Astrocyte of the cerebellum (primary cell): ENCODE data around the gene TNFAIP6.

Experiments
- DNase-seq: peaks from one replicate; pipeline ENCODE4 v3.0.0-alpha.2; 2011; ENCODE audit warnings: low read depth
- H3K4me3 ChIP-seq: 2 replicates; pipeline ENCODE4 v1.5.1; 2011; ENCODE audit warnings: mild to moderate bottlenecking, low read depth, low read length, moderate library complexity
- in situ Hi-C: cut with HindIII; loops from 2 replicates; pipeline ENCODE4 v1.10.0; 2017; ENCODE audit warnings: low sequenced_read_pairs
- TF ChIP-seq, protein P1 (sequence below): IDR thresholded peaks from 2 replicates; pipeline ENCODE4 v1.5.1; 2012; ENCODE audit warnings: low read length, low read depth, moderate library complexity, mild to moderate bottlenecking; ENCODE audit errors: missing control alignments

TNFAIP6 gene

DNA sequence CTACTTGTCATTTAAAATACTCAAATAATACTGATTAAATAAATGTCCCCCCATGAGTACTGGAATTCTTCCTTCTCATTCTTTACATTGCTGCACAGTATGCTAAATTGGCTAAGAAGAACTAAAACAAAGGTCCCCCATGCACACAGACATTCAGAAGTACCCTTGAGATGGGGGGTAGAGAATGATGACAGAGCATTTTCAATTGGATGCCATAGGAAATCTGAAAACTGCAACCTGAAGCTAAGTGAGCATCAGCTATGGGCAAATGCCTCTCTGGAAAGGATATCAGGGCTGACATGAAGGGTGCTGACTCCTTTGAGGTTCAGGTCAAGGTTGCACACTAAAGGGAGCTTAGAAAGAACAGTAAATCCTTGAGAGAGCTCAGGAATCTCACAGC, 10.1 kb upstream of the TNFAIP6 start:
- TF ChIP-seq, protein P1, sequence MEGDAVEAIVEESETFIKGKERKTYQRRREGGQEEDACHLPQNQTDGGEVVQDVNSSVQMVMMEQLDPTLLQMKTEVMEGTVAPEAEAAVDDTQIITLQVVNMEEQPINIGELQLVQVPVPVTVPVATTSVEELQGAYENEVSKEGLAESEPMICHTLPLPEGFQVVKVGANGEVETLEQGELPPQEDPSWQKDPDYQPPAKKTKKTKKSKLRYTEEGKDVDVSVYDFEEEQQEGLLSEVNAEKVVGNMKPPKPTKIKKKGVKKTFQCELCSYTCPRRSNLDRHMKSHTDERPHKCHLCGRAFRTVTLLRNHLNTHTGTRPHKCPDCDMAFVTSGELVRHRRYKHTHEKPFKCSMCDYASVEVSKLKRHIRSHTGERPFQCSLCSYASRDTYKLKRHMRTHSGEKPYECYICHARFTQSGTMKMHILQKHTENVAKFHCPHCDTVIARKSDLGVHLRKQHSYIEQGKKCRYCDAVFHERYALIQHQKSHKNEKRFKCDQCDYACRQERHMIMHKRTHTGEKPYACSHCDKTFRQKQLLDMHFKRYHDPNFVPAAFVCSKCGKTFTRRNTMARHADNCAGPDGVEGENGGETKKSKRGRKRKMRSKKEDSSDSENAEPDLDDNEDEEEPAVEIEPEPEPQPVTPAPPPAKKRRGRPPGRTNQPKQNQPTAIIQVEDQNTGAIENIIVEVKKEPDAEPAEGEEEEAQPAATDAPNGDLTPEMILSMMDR: no peak
- in situ Hi-C loops: no loop called here
- no peak overlapping the region for H3K4me3 ChIP-seq
- DNase-seq: no peak

DNA sequence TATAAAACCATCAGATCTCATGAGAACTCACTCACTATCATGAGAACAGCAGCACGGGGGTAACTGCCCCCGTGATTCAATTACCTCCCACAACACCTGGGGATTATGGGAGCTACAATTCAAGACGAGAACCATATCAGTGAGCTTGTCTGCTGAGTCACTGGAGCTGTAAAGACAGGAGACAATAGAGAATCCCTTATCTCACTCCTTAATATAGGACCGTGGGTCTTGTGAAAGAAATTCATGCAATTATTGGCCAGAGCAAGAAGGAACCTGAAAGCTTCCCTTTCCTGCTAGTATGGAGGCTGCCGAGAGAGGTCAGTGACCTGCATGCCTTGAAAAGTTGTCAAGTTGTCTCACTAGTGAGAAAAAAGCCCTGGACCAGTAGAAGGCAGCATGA, 9.5 kb upstream of the TNFAIP6 start:
- DNase-seq: no peak
- no peak overlapping the region for H3K4me3 ChIP-seq
- in situ Hi-C loops: no loop called here
- TF ChIP-seq, protein P1: no peak

DNA sequence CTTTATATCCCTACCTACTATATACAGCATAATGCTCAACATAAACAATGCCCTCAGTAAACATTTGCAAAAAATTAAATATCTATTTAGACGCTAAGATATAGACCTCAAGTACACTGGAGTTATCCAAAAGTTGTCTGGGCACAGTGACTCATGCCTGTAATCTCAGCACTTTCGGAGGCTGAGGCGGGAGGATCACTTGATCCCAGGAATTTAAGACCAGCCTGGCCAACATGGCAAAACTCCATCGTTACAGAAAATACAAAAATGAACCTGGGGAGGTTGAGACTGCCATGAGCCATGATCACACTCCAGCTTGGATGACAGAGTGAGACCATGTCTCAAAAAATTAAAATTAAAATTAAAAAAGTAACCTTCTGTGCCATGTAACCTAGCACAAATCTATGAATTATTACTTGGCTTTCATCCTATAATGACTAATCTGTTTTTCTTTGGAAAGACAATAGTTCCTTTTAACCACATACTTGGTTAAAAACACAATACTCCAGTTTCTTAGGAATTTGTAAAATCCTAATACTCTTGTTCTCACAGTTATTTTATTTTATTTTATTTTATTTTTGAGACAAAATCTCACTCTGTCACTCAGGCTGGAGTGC, 6.7 kb upstream of the TNFAIP6 start:
- DNase-seq: peak; percentile 26
- in situ Hi-C loops: no loop called here
- TF ChIP-seq, protein P1: no peak
- no peak overlapping the region for H3K4me3 ChIP-seq

DNA sequence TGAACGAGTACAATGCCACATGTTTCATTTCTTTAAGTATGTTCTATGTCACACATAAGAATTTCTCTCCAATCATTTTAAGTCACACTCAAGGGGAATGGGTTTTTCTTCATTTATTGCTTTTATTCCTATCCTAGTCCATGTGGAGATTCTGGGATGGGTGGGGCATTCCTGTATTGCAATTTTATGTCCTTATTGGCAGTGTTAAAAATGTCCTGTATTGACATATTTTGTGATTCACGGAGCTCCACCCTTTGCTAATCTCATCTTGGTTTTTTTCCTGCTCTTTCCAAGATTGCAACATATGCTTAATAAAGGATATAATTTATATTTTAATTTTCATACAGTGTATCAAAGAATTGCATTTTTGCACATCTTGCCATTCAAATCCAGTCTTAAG, 3.4 kb upstream of the TNFAIP6 start:
- in situ Hi-C loops: no loop called here
- TF ChIP-seq, protein P1: no peak
- H3K4me3 ChIP-seq: no peak overlapping the region
- no peak for DNase-seq

DNA sequence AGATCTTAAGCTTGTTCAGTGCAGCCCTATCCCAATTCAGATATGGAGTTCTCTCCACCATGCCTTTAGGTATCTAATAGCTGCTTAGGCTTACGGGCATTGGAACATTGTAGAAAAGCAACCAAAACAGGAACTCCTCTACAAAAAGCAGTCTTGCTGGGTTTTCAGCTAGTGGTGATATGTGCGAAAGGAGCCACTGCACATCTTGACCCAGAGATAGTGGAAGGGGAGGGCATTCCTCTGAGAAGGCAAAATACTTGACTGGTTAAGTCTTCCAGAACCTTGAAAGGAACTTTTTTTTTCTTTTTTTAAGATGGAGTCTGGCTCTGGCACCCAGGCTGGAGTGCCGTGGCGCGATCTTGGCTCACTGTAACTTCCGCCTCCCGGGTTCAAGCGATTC, 2.6 kb upstream of the TNFAIP6 start:
- no peak overlapping the region for H3K4me3 ChIP-seq
- in situ Hi-C loops: no loop called here
- TF ChIP-seq, protein P1: no peak
- no peak for DNase-seq

DNA sequence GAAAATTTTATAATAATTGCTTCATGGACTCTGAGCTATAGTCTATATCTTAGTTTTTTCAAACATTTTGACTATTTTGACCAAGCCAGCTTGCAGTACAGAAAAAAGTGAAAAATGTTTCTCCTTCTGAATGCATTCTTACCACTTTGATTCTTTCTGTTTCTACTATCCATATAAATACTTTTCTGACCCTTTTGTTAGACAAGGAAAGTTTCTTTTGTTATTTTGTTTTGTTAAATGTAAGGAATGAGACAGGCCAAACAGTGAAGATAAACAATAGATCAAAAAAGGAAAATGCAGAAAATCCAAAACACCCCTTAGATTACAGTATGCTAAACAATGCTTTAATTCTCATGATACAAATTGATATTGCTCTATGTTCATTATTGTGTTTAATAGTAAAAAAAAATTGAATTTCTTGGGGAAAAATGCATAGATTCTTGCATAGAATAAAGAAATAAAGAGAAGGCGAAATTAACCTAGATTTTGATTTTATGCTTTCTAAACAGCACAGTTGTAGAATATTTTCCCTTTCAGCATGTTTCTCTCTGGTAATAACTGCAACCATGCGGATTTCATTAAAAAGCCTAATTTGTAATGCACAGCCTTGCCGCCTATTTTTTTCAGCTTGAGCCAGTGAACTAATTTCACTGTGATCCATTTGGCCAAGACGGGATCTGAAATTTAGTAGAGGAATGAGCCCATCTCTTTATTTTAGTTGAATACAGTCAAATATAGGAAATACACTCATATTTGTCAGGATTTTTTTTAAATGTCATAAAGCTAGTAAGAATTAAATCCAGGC, 976 bp downstream of the TNFAIP6 start:
- in situ Hi-C loops: no loop called here
- no peak overlapping the region for H3K4me3 ChIP-seq
- TF ChIP-seq, protein P1: no peak
- no peak for DNase-seq
